NCI-H82 treated with DMSO at 0.1 percent for 48 hours (cell line): Measurements from ENCODE around the gene ZBTB38.
A peak's percentile ranks its signal among the peaks of the same experiment; 100 is the strongest.

Experiments
- DNase-seq: peaks from one replicate; lab custom pipeline; 2025; ENCODE audit not compliant: unreplicated experiment; lab: John Stamatoyannopoulos, UW

The ZBTB38 gene

GRCh38 chr3:141386611-141387111 lies 18.4 kb downstream of the ZBTB38 start:
- DNase-seq = peak; percentile 74

- no peak for DNase-seq
These were observed 19.2 kb downstream of the ZBTB38 start for GRCh38 chr3:141387516-141387915.

GRCh38 chr3:141388395-141388794 lies 20.1 kb downstream of the ZBTB38 start:
- DNase-seq = no peak

GRCh38 chr3:141388823-141389621 lies 20.7 kb downstream of the ZBTB38 start:
- DNase-seq = no peak

- DNase-seq = no peak
These were observed 21.4 kb downstream of the ZBTB38 start for GRCh38 chr3:141389703-141390102.

GRCh38 chr3:141390747-141391146 lies 22.4 kb downstream of the ZBTB38 start:
- no peak for DNase-seq

GRCh38 chr3:141391298-141391990 lies 23.1 kb downstream of the ZBTB38 start:
- no peak for DNase-seq

GRCh38 chr3:141391991-141392316 lies 23.6 kb downstream of the ZBTB38 start:
- no peak for DNase-seq

- DNase-seq = no peak
These were observed 24.1 kb downstream of the ZBTB38 start for GRCh38 chr3:141392416-141392815.

- no peak for DNase-seq
These were observed 24.8 kb downstream of the ZBTB38 start for GRCh38 chr3:141392897-141393734.

- DNase-seq = no peak
These were observed 25.4 kb downstream of the ZBTB38 start for GRCh38 chr3:141393735-141394076.

GRCh38 chr3:141394560-141394959 lies 26.3 kb downstream of the ZBTB38 start:
- DNase-seq = no peak

GRCh38 chr3:141395005-141395589 lies 26.8 kb downstream of the ZBTB38 start:
- no peak for DNase-seq

GRCh38 chr3:141397996-141398395 lies 29.7 kb downstream of the ZBTB38 start:
- no peak for DNase-seq

GRCh38 chr3:141399200-141399599 lies 30.9 kb downstream of the ZBTB38 start:
- no peak for DNase-seq

GRCh38 chr3:141400073-141400971 lies 32.0 kb downstream of the ZBTB38 start:
- peak; percentile 84 for DNase-seq

GRCh38 chr3:141401095-141401494 lies 32.8 kb downstream of the ZBTB38 start:
- DNase-seq = no peak

- no peak for DNase-seq
These were observed 33.5 kb downstream of the ZBTB38 start for GRCh38 chr3:141401573-141402475.

- no peak for DNase-seq
These were observed 34.3 kb downstream of the ZBTB38 start for GRCh38 chr3:141402476-141403171.
